IPS-18a (cell line): Measurements from ENCODE around the gene HIVEP3.

ENCODE experiments used
- H3K27ac ChIP-seq: one replicate; pipeline ENCODE4 v1.5.1; 2013; ENCODE audit warnings: low read length
- H3K27me3 ChIP-seq: one replicate; pipeline ENCODE4 v1.6.1; 2013; ENCODE audit warnings: mild to moderate bottlenecking, low read length; ENCODE audit not compliant: control insufficient read depth, insufficient read depth
- H3K36me3 ChIP-seq: one replicate; pipeline ENCODE4 v1.6.1; 2013; ENCODE audit warnings: low read depth, low read length; ENCODE audit not compliant: control insufficient read depth
- H3K4me1 ChIP-seq: one replicate; pipeline ENCODE4 v1.6.1; 2013; ENCODE audit warnings: low read depth, low read length; ENCODE audit not compliant: control insufficient read depth
- H3K4me3 ChIP-seq: one replicate; pipeline ENCODE4 v1.5.1; 2013; ENCODE audit warnings: low read length
- H3K9ac ChIP-seq: one replicate; pipeline ENCODE4 v1.6.1; 2013; ENCODE audit warnings: mild to moderate bottlenecking, low read length, moderate library complexity
- H3K9me3 ChIP-seq: one replicate; pipeline ENCODE4 v1.6.1; 2013; ENCODE audit warnings: low read depth, low read length; ENCODE audit not compliant: control insufficient read depth

The HIVEP3 gene

DNA sequence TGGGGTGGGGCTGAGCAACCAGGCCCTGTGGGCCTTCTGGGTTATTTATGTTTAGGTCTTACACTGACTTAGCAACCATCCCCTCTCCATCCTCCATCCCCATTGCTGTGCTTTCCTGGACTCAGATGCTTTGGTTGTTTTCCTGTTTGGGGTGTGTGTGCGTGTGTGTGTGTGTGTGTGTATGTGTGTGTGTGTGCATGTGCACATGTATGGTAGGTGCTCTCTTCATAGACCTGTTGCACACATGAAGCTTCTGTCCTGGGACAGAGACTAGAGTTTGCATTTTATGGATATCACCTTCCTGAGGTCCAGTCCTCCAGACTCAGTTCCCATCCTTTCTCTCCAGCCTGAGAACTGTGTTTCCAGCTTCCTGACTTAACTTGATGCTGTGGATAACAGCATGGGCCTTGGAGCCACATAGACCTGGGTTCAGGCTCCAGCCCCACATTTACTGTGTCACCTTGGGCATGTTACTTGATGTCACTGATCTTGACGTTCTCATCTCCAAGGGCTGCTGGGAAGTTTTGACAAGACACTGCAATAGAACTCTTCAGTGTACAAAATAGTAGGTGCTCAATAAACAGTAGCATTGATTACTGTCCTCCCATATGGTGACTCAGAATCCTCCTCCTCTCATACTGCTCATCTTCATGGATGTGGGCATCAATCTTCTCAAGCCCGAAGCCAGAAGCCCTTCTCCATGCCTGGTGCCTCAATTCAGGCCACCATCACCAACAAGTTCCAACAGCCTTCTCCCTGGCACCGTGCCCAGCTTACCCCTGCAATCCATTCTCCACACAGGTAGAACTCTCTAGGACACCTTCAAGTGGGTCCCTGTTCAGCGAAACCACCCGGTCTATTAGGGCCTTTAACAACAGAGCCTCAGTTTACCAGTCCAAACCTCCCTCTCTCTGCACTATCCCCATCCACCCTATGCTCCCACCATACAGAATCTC is 252.5 kb downstream of the HIVEP3 start:
- Histone ChIP-seq H3K27me3 (peaks cover 15% of the 10 kb centered on the region), H3K9ac (no peak overlapping the region), H3K4me3 (no peak overlapping the region), H3K4me1 (peaks cover 7% of the 10 kb centered on the region), H3K27ac (no peak overlapping the region), H3K36me3 (no peaks in the 10 kb centered on the region), H3K9me3 (no peaks in the 10 kb centered on the region)

GRCh38 chr1:41664861-41665640 is 253.7 kb downstream of the HIVEP3 start:
- Histone ChIP-seq H3K27ac (no peak overlapping the region), H3K4me3 (no peak overlapping the region), H3K9me3 (no peaks in the 10 kb centered on the region), H3K36me3 (no peaks in the 10 kb centered on the region), H3K9ac (no peak overlapping the region), H3K27me3 (peaks cover 26% of the 10 kb centered on the region), H3K4me1 (peaks cover 7% of the 10 kb centered on the region)

DNA sequence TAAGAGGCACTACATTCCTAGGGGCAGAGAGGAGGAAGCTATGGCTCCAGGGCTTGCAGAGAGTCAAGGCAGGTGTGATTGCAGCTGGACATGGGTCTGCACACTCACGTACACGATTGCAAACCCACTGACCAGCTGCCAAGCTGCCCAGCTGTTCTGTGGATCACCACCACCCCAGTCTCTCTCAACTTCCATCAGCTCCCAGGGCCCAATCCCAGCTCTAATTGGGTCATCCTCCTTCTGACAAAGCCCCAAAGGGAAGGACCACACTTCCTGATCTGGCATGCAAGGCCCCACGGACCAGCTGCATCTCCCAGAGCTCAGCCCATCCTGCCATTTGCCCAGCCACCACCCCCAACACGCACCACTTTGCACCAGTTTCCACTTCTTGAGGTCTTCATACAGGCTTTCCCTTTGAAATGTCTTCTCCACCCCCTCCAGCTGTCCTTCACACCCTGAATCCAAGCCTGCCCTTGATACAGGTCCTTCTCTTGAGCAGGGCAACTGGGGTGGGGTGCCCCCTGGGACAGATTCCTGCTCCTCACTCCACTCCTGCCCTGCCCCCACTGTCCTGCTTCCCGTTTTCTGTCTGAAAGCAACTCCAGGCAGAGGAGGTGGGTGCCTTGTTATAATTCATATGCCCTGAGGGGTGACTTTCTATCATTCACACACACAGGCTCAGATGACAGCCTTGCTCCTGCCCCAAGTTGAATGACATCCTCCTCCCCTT is 254.9 kb downstream of the HIVEP3 start:
- H3K27ac ChIP-seq, result no peak overlapping the region
- no peak overlapping the region for H3K4me3 ChIP-seq
- peaks cover 36% of the 10 kb centered on the region for H3K27me3 ChIP-seq
- no peaks in the 10 kb centered on the region for H3K36me3 ChIP-seq
- H3K4me1 ChIP-seq, result peaks cover 7% of the 10 kb centered on the region
- H3K9ac ChIP-seq, result no peak overlapping the region
- no peaks in the 10 kb centered on the region for H3K9me3 ChIP-seq

DNA sequence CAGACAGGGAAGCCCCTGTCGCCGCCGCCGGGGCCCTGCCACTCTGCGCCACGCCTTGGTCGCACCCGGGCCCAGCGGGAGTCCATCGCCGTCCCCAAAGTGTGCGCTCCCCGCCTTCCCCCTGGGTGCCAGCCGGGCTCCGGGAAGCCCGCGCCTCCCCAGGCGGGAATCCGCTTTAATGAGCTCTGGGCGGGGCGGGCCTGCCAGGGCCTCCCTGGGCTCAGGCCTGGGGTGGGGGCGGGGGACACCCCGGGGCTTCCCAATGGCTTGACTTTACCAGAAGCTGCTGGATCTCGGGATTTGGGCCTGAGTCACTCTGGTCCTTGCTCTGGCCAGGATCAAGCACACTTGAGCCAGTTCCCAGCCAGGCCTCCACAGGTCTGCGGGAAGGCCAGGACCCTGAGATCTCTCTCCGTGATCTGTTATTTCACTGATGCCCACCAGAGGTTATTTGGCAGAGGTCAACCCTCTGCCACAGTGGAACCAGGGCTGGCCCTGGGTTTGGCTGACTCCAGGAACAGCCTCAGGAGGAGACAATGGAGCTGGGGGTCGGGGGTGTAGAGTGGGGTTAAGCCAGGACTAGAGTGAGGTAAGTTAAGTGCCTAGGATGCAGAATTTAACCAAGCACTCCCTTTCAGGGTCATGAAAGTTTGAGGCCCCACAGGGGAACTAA is 255.8 kb downstream of the HIVEP3 start:
- Histone ChIP-seq H3K4me1 (peaks cover 7% of the 10 kb centered on the region), H3K27ac (no peak overlapping the region), H3K36me3 (no peaks in the 10 kb centered on the region), H3K9me3 (no peaks in the 10 kb centered on the region), H3K27me3 (peaks cover 36% of the 10 kb centered on the region), H3K4me3 (peak overlapping the region; percentile 51), H3K9ac (no peak overlapping the region)

- Histone ChIP-seq H3K9me3 (no peaks in the 10 kb centered on the region), H3K27me3 (peaks cover 36% of the 10 kb centered on the region), H3K36me3 (no peaks in the 10 kb centered on the region), H3K27ac (no peak overlapping the region), H3K4me1 (peaks cover 6% of the 10 kb centered on the region), H3K4me3 (peak overlapping the region; percentile 51), H3K9ac (no peak overlapping the region)
Observed at GRCh38 chr1:41662061-41662764, 256.5 kb downstream of the HIVEP3 start.

GRCh38 chr1:41661428-41662060 is 257.2 kb downstream of the HIVEP3 start:
- peaks cover 36% of the 10 kb centered on the region for H3K27me3 ChIP-seq
- H3K4me1 ChIP-seq, result no peaks in the 10 kb centered on the region
- no peaks in the 10 kb centered on the region for H3K9me3 ChIP-seq
- no peak overlapping the region for H3K9ac ChIP-seq
- no peaks in the 10 kb centered on the region for H3K36me3 ChIP-seq
- peak overlapping the region; percentile 44 for H3K4me3 ChIP-seq
- H3K27ac ChIP-seq, result no peak overlapping the region

DNA sequence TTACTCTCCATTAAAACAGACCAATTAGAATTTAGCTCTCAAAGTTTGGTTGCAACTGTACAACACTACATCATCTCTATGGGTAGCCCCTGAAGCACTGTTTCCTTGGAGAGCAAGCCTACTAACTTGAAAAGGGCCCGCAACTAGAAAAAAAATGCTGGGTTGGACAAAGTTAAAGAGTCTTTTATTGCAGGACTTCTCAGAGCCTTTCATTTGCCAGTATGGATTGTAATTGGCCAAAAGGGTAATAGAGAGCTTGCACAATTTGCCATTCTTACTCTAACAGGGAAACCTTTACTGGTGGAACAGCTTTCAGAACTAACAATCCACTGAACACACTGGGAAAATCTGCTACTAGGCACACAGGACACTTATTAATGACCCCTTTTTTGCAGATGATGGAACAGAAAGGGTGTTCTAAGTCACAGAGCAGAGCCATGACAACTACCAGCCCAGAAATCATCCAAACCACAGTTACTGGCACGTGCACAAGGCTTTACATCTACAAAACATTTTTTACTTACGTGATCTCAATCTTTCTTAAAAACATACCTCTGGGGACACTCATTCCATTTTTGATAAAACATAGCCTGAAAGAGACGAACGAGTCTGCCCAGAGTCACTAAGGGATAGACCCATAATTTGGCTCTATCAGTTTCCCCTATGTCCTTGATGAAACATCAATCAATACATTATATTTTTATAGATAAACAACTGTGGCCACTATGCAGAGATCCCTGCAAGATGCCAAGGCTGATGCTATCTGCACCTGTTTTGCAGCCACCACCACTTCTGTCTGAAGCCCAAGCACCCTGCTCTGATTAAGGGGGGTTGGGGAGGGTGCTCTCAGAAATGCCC is 257.9 kb downstream of the HIVEP3 start:
- peak overlapping the region; percentile 44 for H3K4me3 ChIP-seq
- peaks cover 3% of the 10 kb centered on the region for H3K4me1 ChIP-seq
- no peak overlapping the region for H3K9ac ChIP-seq
- no peaks in the 10 kb centered on the region for H3K9me3 ChIP-seq
- H3K27me3 ChIP-seq, result peaks cover 36% of the 10 kb centered on the region
- no peak overlapping the region for H3K27ac ChIP-seq
- H3K36me3 ChIP-seq, result no peaks in the 10 kb centered on the region

- Histone ChIP-seq H3K9ac (no peak overlapping the region), H3K4me1 (peaks cover 5% of the 10 kb centered on the region), H3K9me3 (no peaks in the 10 kb centered on the region), H3K4me3 (no peak overlapping the region), H3K36me3 (no peaks in the 10 kb centered on the region), H3K27me3 (peaks cover 36% of the 10 kb centered on the region), H3K27ac (no peak overlapping the region)
Observed at GRCh38 chr1:41659903-41660302, 258.8 kb downstream of the HIVEP3 start.

DNA sequence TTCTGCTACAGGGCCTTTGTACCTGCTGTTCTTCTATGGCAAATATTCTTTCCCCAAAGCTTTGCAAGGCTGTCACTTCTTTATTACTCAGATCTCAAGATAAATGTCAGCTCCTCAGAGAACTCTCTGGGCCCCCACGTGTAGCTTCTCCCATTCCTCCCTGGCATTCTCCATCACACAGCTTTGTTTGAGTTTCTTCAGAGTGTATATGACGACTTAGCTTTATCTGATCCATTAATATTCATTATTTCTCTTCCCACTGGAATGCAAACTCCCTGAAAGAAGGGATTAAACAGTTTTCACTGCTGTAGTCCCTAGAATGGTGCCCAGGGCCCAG is 259.6 kb downstream of the HIVEP3 start:
- Histone ChIP-seq H3K9me3 (no peaks in the 10 kb centered on the region), H3K9ac (no peak overlapping the region), H3K27ac (no peak overlapping the region), H3K4me3 (no peak overlapping the region), H3K4me1 (peaks cover 5% of the 10 kb centered on the region), H3K36me3 (no peaks in the 10 kb centered on the region), H3K27me3 (peaks cover 36% of the 10 kb centered on the region)
